ENCODE data around the gene KLHL29. TPM values are rescaled to one million over a fixed set of nuclear protein-coding genes. Genes with fewer than 3 reads are reported as not detected.

The KLHL29 gene
- total RNA-seq, 1 experiment from 2014 or later: 3.4 TPM

GRCh38 chr2:23429036-23429435 lies 44.1 kb downstream of the KLHL29 start:
- DNase-seq: no peak
- CTCF ChIA-PET: no interaction called here
- no peaks in the 10 kb centered on the region for H3K9me2 ChIP-seq (ENCODE audit: insufficient read depth)
- no peak for TF ChIP-seq EZH2 (IDR thresholded peaks at IDR 0.05; ENCODE audit: low read depth)
- intact Hi-C loops (cut with micrococcal nuclease; ENCODE audit: unreplicated experiment): no loop called here
- no peaks in the 10 kb centered on the region for H3K36me3 ChIP-seq (ENCODE audit: low read depth)
- no peak overlapping the region for H3K4me2 ChIP-seq
- POLR2A ChIA-PET (ENCODE audit: unreplicated experiment): no interaction called here
- H3K4me3 ChIP-seq: no peak overlapping the region
- no peak overlapping the region for H3K27ac ChIP-seq
- H2AFZ ChIP-seq: no peak overlapping the region
- H4K20me1 ChIP-seq (ENCODE audit: insufficient read depth): no peaks in the 10 kb centered on the region
- H3K79me2 ChIP-seq (ENCODE audit: low read depth): no peaks in the 10 kb centered on the region
- H3K27me3 ChIP-seq (ENCODE audit: insufficient read depth, low read depth): no peaks in the 10 kb centered on the region
- H3K9me3 ChIP-seq (ENCODE audit: insufficient read depth, low read depth): no peaks in the 10 kb centered on the region
- H3K4me1 ChIP-seq (replicated peaks; ENCODE audit: insufficient read depth): 0 out of 2 replicates have a peak, but pooled peaks cover 11% of the 10 kb centered on the region
- no TSS peak for BruUV-seq (replicated peaks)
- H3F3A ChIP-seq (ENCODE audit: insufficient read depth, low read depth): no peaks in the 10 kb centered on the region

- POLR2A ChIA-PET (ENCODE audit: unreplicated experiment): no interaction called here
Observed at GRCh38 chr2:23430263-23430662, 45.3 kb downstream of the KLHL29 start.

GRCh38 chr2:23432531-23432930 lies 47.6 kb downstream of the KLHL29 start:
- no peak overlapping the region for H2AFZ ChIP-seq
- no peaks in the 10 kb centered on the region for H3K79me2 ChIP-seq (ENCODE audit: low read depth)
- H3K27me3 ChIP-seq (ENCODE audit: insufficient read depth, low read depth): no peaks in the 10 kb centered on the region
- H3K4me3 ChIP-seq: no peak overlapping the region
- H3K4me1 ChIP-seq (replicated peaks; ENCODE audit: insufficient read depth): 0 out of 2 replicates have a peak, but pooled peaks cover 11% of the 10 kb centered on the region
- H3K9me3 ChIP-seq (ENCODE audit: insufficient read depth, low read depth): no peaks in the 10 kb centered on the region
- H3K27ac ChIP-seq: no peak overlapping the region
- CTCF ChIA-PET: no interaction called here
- POLR2A ChIA-PET (ENCODE audit: unreplicated experiment): no interaction called here
- TF ChIP-seq CTCF (conservative IDR thresholded peaks at IDR 0.05): no peak
- no peak for TF ChIP-seq EZH2 (IDR thresholded peaks at IDR 0.05; ENCODE audit: low read depth)
- no peak for DNase-seq
- H3F3A ChIP-seq (ENCODE audit: insufficient read depth, low read depth): no peaks in the 10 kb centered on the region
- BruUV-seq (replicated peaks): no TSS peak
- H3K9me2 ChIP-seq (ENCODE audit: insufficient read depth): no peaks in the 10 kb centered on the region
- intact Hi-C loops (cut with micrococcal nuclease; ENCODE audit: unreplicated experiment): no loop called here
- no peaks in the 10 kb centered on the region for H3K36me3 ChIP-seq (ENCODE audit: low read depth)
- no peak overlapping the region for H3K4me2 ChIP-seq
- no peaks in the 10 kb centered on the region for H4K20me1 ChIP-seq (ENCODE audit: insufficient read depth)

More at GRCh38 chr2:23430263-23430662, 45.3 kb downstream of the KLHL29 start:
- intact Hi-C loops (cut with micrococcal nuclease; ENCODE audit: unreplicated experiment): no loop called here
- Histone ChIP-seq H3K27me3 (ENCODE audit: insufficient read depth, low read depth) (no peaks in the 10 kb centered on the region), H3F3A (ENCODE audit: insufficient read depth, low read depth) (no peaks in the 10 kb centered on the region), H3K79me2 (ENCODE audit: low read depth) (no peaks in the 10 kb centered on the region), H3K9me2 (ENCODE audit: insufficient read depth) (no peaks in the 10 kb centered on the region), H3K36me3 (ENCODE audit: low read depth) (no peaks in the 10 kb centered on the region), H4K20me1 (ENCODE audit: insufficient read depth) (no peaks in the 10 kb centered on the region), H2AFZ (no peak overlapping the region), H3K4me3 (no peak overlapping the region), H3K4me2 (no peak overlapping the region), H3K27ac (no peak overlapping the region), H3K4me1 (replicated peaks; ENCODE audit: insufficient read depth) (0 out of 2 replicates have a peak, but pooled peaks cover 14% of the 10 kb centered on the region), H3K9me3 (ENCODE audit: insufficient read depth, low read depth) (no peaks in the 10 kb centered on the region)
- DNase-seq: no peak
- BruUV-seq (replicated peaks): no TSS peak
- CTCF ChIA-PET: no interaction called here
- TF ChIP-seq EZH2 (IDR thresholded peaks at IDR 0.05; ENCODE audit: low read depth) (no peak), CTCF (conservative IDR thresholded peaks at IDR 0.05) (no peak)

GRCh38 chr2:23433282-23433681 lies 48.3 kb downstream of the KLHL29 start:
- no peak for DNase-seq
- no peaks in the 10 kb centered on the region for H3K27me3 ChIP-seq (ENCODE audit: insufficient read depth, low read depth)
- no peaks in the 10 kb centered on the region for H3K9me2 ChIP-seq (ENCODE audit: insufficient read depth)
- CTCF ChIA-PET: no interaction called here
- H3K36me3 ChIP-seq (ENCODE audit: low read depth): no peaks in the 10 kb centered on the region
- intact Hi-C loops (cut with micrococcal nuclease; ENCODE audit: unreplicated experiment): no loop called here
- no peaks in the 10 kb centered on the region for H3F3A ChIP-seq (ENCODE audit: insufficient read depth, low read depth)
- H4K20me1 ChIP-seq (ENCODE audit: insufficient read depth): no peaks in the 10 kb centered on the region
- H3K27ac ChIP-seq: no peak overlapping the region
- POLR2A ChIA-PET (ENCODE audit: unreplicated experiment): interaction anchor here (0.6 kb wide), 1 partner anchor 60 kb away, joined by 5 read pairs; no protein-coding TSS in a partner anchor
- no peak overlapping the region for H2AFZ ChIP-seq
- no peak overlapping the region for H3K4me2 ChIP-seq
- TF ChIP-seq EZH2 (IDR thresholded peaks at IDR 0.05; ENCODE audit: low read depth): no peak
- TF ChIP-seq CTCF (conservative IDR thresholded peaks at IDR 0.05): no peak
- 0 out of 2 replicates have a peak, but pooled peaks cover 11% of the 10 kb centered on the region for H3K4me1 ChIP-seq (replicated peaks; ENCODE audit: insufficient read depth)
- no peaks in the 10 kb centered on the region for H3K79me2 ChIP-seq (ENCODE audit: low read depth)
- no TSS peak for BruUV-seq (replicated peaks)
- H3K9me3 ChIP-seq (ENCODE audit: insufficient read depth, low read depth): no peaks in the 10 kb centered on the region
- H3K4me3 ChIP-seq: no peak overlapping the region
